Thyroid gland (tissue), 4 donors: ENCODE measurements around the gene TAS2R39. TPM values are rescaled to one million over a fixed set of nuclear protein-coding genes. Genes with fewer than 3 reads are reported as not detected.

Experiments used
- DNase-seq, 2 donors: peaks; one replicate each; pipeline ENCODE4 v3.0.0-alpha.2; 2019
- H3K27ac ChIP-seq, 3 donors: fragments of 200-600 bp; sonication (generic); 1 replicate in 2 of 3; 2 replicates in 1 of 3; pipeline ENCODE4 v1.5.1; 2016 to 2019; ENCODE audit warnings: mild to moderate bottlenecking in 1 of 3, moderate library complexity in 1 of 3
- H3K27me3 ChIP-seq: fragments of 200-600 bp; sonication (generic); one replicate; pipeline ENCODE4 v1.5.1; 2019
- H3K36me3 ChIP-seq, 2 donors: fragments of 200-600 bp; sonication (generic); one replicate each; pipeline ENCODE4 v1.5.1; 2016 to 2019
- H3K4me1 ChIP-seq, 2 donors: fragments of 200-600 bp; sonication (generic); one replicate each; pipeline ENCODE4 v1.5.1; 2017 to 2019
- H3K4me3 ChIP-seq, 3 donors: fragments of 200-600 bp; sonication (generic); replicated peaks in 1 of 3; 1 replicate in 2 of 3; 2 replicates in 1 of 3; pipeline ENCODE4 v1.5.1; 2016; ENCODE audit warnings: mild to moderate bottlenecking in 1 of 3
- H3K9me3 ChIP-seq: fragments of 200-600 bp; sonication (generic); one replicate; pipeline ENCODE4 v1.5.1; 2017
- CTCF ChIP-seq, 6 experiments: fragments of 200-600 bp in 3 of 6; fragments of 450-650 bp in 3 of 6; sonication (generic) in 3 of 6; IDR thresholded peaks; one replicate each; pipeline ENCODE4 v1.5.1; 2016 to 2019; ENCODE audit warnings: antibody characterized with exemption in 6 of 6, mild to moderate bottlenecking in 2 of 6, inconsistent platforms in 1 of 6, moderate library complexity in 1 of 6
- POLR2A ChIP-seq, 2 donors: fragments of 450-650 bp; IDR thresholded peaks; one replicate each; pipeline ENCODE4 v1.6.1; 2017; ENCODE audit warnings: antibody characterized with exemption in 2 of 2, mild to moderate bottlenecking in 2 of 2, moderate library complexity in 1 of 2
- WGBS, 2 donors: methylation state at CpG; one replicate each; pipeline ENCODE4 v1.1.5; 2017; 5-methylcytosine and 5-hydroxymethylcytosine counted together
- intact Hi-C: fragments of 100-400 bp; cut with DNase I; formaldehyde crosslinking; loops from one replicate; pipeline ENCODE4 v1.15.1; 2023
- total RNA-seq, 4 donors: library from RNA; depleted of rRNA; stranded (reverse); fragments of >200 nt; gene quantifications; one replicate each; pipeline ENCODE4 v1.2.3, GENCODE V29; 2016

TAS2R39 gene
- total RNA-seq, 4 donors from 2014 or later: not detected

- H3K27me3 ChIP-seq: no peaks in the 10 kb centered on the region
- no peaks in the 10 kb centered on the region for H3K36me3 ChIP-seq
- intact Hi-C loops: no loop called here
- no peak within 1 kb of the TSS for H3K4me3 ChIP-seq
- 93 to 94% methylated on average over 3 of the region's 3 CpGs for WGBS, 2 donors
- no peaks in the 10 kb centered on the region for H3K4me1 ChIP-seq
- DNase-seq: no peak
- no peaks in the 10 kb centered on the region for H3K9me3 ChIP-seq
- TF ChIP-seq POLR2A (IDR thresholded peaks at IDR 0.05): no peak
- no peak for TF ChIP-seq CTCF (IDR thresholded peaks at IDR 0.05)
- H3K27ac ChIP-seq: no peak within 1 kb of the TSS
Measured at GRCh38 chr7:143221737-143222136, 38.5 kb downstream of the TAS2R39 start, which contains the start of gene TAS2R40. TSS of gene TAS2R40 (plus strand) at chr7:143222037. CDS start at chr7:143222079, 42 bp downstream.

DNA sequence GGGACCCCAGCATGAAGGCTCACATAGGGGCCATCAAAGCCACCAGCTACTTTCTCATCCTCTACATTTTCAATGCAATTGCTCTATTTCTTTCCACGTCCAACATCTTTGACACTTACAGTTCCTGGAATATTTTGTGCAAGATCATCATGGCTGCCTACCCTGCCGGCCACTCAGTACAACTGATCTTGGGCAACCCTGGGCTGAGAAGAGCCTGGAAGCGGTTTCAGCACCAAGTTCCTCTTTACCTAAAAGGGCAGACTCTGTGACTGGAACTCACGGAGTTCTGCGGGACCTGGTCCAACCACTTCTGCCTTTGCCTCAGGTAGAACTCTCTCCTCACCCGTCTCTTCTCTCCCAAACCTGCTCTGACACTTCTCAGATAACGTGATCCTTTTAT lies 39.6 kb downstream of the TAS2R39 start:
- intact Hi-C loops: no loop called here
- H3K4me3 ChIP-seq: no peak overlapping the region
- no peaks in the 10 kb centered on the region for H3K9me3 ChIP-seq
- H3K27me3 ChIP-seq: no peaks in the 10 kb centered on the region
- no peak overlapping the region for H3K27ac ChIP-seq
- no peak for TF ChIP-seq POLR2A (IDR thresholded peaks at IDR 0.05)
- no peak for TF ChIP-seq CTCF (IDR thresholded peaks at IDR 0.05)
- DNase-seq: no peak
- 83 to 87% methylated on average over 7 of the region's 7 CpGs for WGBS, 2 donors
- no peaks in the 10 kb centered on the region for H3K4me1 ChIP-seq
- no peaks in the 10 kb centered on the region for H3K36me3 ChIP-seq

DNA sequence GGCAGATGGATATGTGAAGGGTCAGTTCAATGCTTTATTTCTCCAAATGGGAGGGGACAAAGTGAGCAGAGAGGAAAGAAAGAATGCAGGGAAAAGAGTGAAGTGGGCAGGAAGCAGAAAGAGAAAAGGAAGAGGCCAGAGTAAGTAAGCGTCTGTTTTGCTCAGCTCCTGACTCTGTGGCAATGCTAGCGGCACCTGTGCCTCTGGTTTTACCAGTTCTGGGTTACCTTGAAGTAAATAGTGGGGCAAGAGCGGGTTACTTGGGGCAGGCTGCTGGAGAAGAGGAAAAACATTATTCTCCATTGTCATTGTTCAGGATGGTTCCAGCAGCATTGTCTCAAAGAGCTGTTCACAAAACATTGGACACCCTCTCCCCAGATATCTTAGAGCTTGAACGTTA lies 40.6 kb downstream of the TAS2R39 start:
- no peaks in the 10 kb centered on the region for H3K27me3 ChIP-seq
- no peak overlapping the region for H3K4me3 ChIP-seq
- H3K9me3 ChIP-seq: no peaks in the 10 kb centered on the region
- 81 to 86% methylated on average over 4 of the region's 4 CpGs for WGBS, 2 donors
- H3K36me3 ChIP-seq: no peaks in the 10 kb centered on the region
- TF ChIP-seq CTCF (IDR thresholded peaks at IDR 0.05) (no peak), POLR2A (IDR thresholded peaks at IDR 0.05) (no peak)
- H3K4me1 ChIP-seq: no peaks in the 10 kb centered on the region
- intact Hi-C loops: no loop called here
- no peak overlapping the region for H3K27ac ChIP-seq
- DNase-seq: no peak

GRCh38 chr7:143225047-143225446 lies 41.8 kb downstream of the TAS2R39 start:
- Histone ChIP-seq H3K4me3 (no peak overlapping the region), H3K27ac (no peak overlapping the region), H3K27me3 (no peaks in the 10 kb centered on the region), H3K9me3 (no peaks in the 10 kb centered on the region), H3K4me1 (no peaks in the 10 kb centered on the region), H3K36me3 (no peaks in the 10 kb centered on the region)
- DNase-seq: no peak
- WGBS, 2 donors: 79 to 92% methylated on average over 5 of the region's 5 CpGs
- intact Hi-C loops: no loop called here
- TF ChIP-seq CTCF (IDR thresholded peaks at IDR 0.05) (no peak), POLR2A (IDR thresholded peaks at IDR 0.05) (no peak)

- no peak for DNase-seq
- no peaks in the 10 kb centered on the region for H3K36me3 ChIP-seq
- H3K27ac ChIP-seq: no peak overlapping the region
- H3K4me1 ChIP-seq: no peaks in the 10 kb centered on the region
- TF ChIP-seq POLR2A (IDR thresholded peaks at IDR 0.05) (no peak), CTCF (IDR thresholded peaks at IDR 0.05) (no peak)
- intact Hi-C loops: no loop called here
- no peaks in the 10 kb centered on the region for H3K9me3 ChIP-seq
- no peak overlapping the region for H3K4me3 ChIP-seq
- 46 to 50% methylated on average over 1 of the region's 1 CpG for WGBS, 2 donors
- no peaks in the 10 kb centered on the region for H3K27me3 ChIP-seq
Measured at GRCh38 chr7:143227806-143228205, 44.6 kb downstream of the TAS2R39 start.
